Activated B cell treated with CpG ODN at 0.5 μM for 24 hours (primary cell): ENCODE measurements around the gene CCN5. TPM values are rescaled to one million over a fixed set of nuclear protein-coding genes. Genes with fewer than 3 reads are reported as not detected.

Experiments
- ATAC-seq: fragments of 200-7000 bp; cut with Tn5 transposase; one replicate; pipeline ENCODE4 v1.10.0; 2021; ENCODE audit warnings: low read depth, mild to moderate bottlenecking, moderate library complexity
- CTCF ChIA-PET: fragments of 350-600 bp; sonication (Branson Sonifier 250); formaldehyde crosslinking; loops from one replicate; lab custom pipeline; 2021; ENCODE audit warnings: antibody characterized with exemption; lab: Charles Lee
- POLR2A ChIA-PET: fragments of 350-600 bp; sonication (Branson Sonifier 250); formaldehyde crosslinking; loops from one replicate; lab custom pipeline; 2021; ENCODE audit warnings: antibody characterized with exemption; lab: Charles Lee
- DNase-seq: peaks from one replicate; pipeline ENCODE4 v3.0.0; 2022
- H3K27ac Mint-ChIP-seq: one replicate; pipeline ENCODE4 v1.8.0; 2020; ENCODE audit warnings: mixed read lengths
- H3K27me3 Mint-ChIP-seq: one replicate; pipeline ENCODE4 v1.8.0; 2021; ENCODE audit warnings: mixed read lengths
- H3K36me3 Mint-ChIP-seq: one replicate; pipeline ENCODE4 v1.8.0; 2021; ENCODE audit warnings: low read depth, mixed read lengths
- H3K4me1 Mint-ChIP-seq: one replicate; pipeline ENCODE4 v1.8.0; 2021; ENCODE audit warnings: mixed read lengths
- H3K4me3 Mint-ChIP-seq: one replicate; pipeline ENCODE4 v1.8.0; 2020; ENCODE audit warnings: mild to moderate bottlenecking, mixed read lengths
- H3K9me3 Mint-ChIP-seq: one replicate; pipeline ENCODE4 v1.8.0; 2020; ENCODE audit warnings: mixed read lengths
- CTCF ChIP-seq: fragments of 200-600 bp; IDR thresholded peaks from one replicate; pipeline ENCODE4 v1.8.0; 2022; ENCODE audit warnings: antibody characterized with exemption, mild to moderate bottlenecking
- intact Hi-C: fragments of 100-400 bp; cut with micrococcal nuclease; formaldehyde crosslinking; loops from one replicate; pipeline ENCODE4 v1.15.1; 2024
- total RNA-seq: library from RNA; stranded (reverse); gene quantifications from 2 replicates; pipeline ENCODE4 v1.2.3, GENCODE V29; 2022

The CCN5 gene
- total RNA-seq, 1 donor from 2014 or later, result not detected

DNA sequence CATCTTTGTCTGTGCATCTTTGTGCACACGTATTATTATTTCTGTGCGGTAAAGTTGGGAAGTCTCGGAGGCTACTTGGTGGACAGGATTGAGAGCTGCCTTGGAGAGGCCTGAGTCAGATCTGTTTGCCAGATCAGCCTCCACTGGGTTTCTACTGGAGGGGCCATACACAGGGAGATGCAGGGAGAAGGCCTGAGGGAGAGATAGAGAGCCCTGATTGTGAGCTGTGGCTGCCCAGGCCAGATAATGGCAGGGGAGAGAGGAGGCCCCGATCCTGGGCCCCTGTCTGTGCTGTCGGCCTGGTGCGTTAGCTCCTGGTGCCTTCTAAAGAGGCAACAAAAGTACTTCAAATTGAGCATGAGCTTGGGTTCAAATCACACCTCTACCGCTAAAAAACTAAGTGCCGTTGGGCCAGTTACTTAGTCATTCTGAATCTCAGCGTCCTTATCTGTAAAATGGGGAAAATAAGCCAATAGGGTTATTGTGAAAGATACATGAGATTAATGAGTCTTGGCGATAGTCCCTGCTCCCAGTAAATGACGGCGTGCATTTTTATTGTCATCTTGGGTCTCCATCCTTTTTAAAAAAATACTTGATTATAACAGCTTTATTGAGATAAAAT lies 36.1 kb upstream of the CCN5 start:
- intact Hi-C loops, result no loop called here
- DNase-seq (no peak), ATAC-seq (no peak)
- H3K36me3 Mint-ChIP-seq, result no peaks in the 10 kb centered on the region
- ChIA-PET POLR2A (no interaction called here), CTCF (no interaction called here)
- no peaks in the 10 kb centered on the region for H3K9me3 Mint-ChIP-seq
- TF ChIP-seq CTCF, result no peak
- H3K4me3 Mint-ChIP-seq, result no peak overlapping the region
- H3K4me1 Mint-ChIP-seq, result no peaks in the 10 kb centered on the region
- no peaks in the 10 kb centered on the region for H3K27me3 Mint-ChIP-seq
- no peak overlapping the region for H3K27ac Mint-ChIP-seq

DNA sequence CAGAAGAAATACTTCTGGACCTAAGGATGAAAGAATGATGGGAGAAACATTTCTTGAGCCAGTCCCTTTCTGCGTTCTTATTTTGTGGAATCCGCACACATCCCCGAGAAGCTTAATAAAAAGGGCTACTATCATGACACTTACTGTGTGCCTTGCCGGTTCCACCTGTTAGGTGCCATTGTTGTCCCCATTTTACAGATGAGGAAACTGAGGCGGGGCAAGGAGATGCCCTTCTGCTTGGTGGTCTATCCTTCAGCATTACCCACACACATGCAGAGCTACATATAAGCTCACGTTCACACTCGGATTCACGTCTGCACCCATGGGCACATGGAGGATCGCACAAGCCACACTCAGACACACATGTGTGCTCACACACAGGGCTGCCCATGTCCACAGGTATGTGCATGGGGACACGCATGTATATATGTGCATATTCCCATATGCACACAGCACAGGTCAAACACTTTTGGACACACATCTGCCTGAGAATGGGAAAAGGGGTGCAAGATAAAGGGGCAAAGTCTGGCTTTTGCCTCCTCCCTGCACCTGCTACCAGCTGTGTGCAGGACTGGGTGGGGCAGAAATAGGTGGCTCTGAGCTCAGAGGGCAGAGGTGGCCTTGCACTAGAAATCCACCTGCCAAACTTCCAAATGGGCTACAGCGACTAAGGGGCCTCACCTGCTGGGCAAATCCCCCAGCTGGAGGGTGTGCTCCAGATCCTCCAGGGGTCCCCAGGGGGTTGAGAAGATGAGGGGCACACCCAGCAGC lies 33.2 kb upstream of the CCN5 start:
- Mint-ChIP-seq H3K27ac (no peak overlapping the region), H3K4me3 (no peak overlapping the region), H3K9me3 (no peaks in the 10 kb centered on the region), H3K36me3 (no peaks in the 10 kb centered on the region), H3K27me3 (peaks cover under 1% of the 10 kb centered on the region), H3K4me1 (peaks cover 2% of the 10 kb centered on the region)
- intact Hi-C loops, result no loop called here
- no peak for DNase-seq
- no peak for TF ChIP-seq CTCF
- ChIA-PET POLR2A (interaction anchor here (0.5 kb wide), 1 partner anchor 72 kb away, joined by 9 read pairs; no protein-coding TSS in a partner anchor), CTCF (interaction anchor here (1.1 to 2.4 kb wide), 6 partner anchors 10 to 97 kb away, joined by 3 to 7 read pairs (median 4); no protein-coding TSS in a partner anchor)
- no peak for ATAC-seq

DNA sequence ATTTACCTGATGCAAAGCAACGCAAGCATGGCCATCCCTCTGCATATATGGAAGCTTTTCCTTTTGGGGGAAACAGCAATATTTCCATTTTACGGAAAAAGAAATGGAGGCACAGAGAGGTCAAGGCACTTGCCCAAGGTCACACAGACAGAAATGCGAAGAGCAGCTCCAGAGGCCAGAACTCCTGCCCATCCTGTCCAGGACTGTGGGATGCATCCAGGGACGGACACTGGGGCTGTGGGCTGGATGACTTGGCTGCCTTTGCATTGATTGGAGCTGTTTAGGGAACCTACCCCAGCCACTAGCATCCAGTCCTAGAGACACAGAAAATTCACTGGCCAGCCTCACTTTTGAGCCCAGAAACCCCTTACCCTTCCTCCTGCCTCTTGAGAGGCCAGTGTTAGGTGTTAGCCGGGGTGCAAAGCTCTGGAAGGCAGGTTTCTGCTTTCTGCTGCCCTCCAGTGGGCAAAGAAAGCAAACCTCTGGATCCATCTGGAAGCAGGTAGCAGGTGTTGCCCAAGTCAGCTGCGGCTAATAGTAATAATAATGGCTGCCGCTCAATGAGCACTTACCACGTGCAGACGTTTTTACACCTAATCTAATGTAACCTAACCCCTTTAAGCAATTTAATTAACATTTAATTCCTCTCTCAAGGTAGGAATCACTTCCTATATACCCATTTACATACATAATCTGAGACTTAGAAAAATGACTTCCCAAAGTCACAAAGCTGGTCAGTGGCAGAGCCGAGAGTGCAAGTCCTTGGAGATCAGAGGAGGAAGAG lies 31.7 kb upstream of the CCN5 start:
- Mint-ChIP-seq H3K36me3 (no peaks in the 10 kb centered on the region), H3K9me3 (no peaks in the 10 kb centered on the region), H3K4me3 (no peak overlapping the region), H3K4me1 (peaks cover 2% of the 10 kb centered on the region), H3K27me3 (peaks cover 6% of the 10 kb centered on the region), H3K27ac (no peak overlapping the region)
- intact Hi-C loops, result loop anchor here (1.0 to 2.0 kb wide), 2 partner anchors 37 to 107 kb away; no protein-coding TSS in a partner anchor
- DNase-seq (no peak), ATAC-seq (peak; percentile 37)
- TF ChIP-seq CTCF, result no peak
- POLR2A ChIA-PET, result interaction anchor here (1.0 kb wide), 1 partner anchor 73 kb away, joined by 3 read pairs; no protein-coding TSS in a partner anchor
- CTCF ChIA-PET, result interaction anchor here (0.6 to 3.2 kb wide), 14 partner anchors 12 to 1760 kb away, joined by 3 to 14 read pairs (median 5); no protein-coding TSS in a partner anchor

GRCh38 chr20:44684047-44684967 lies 30.9 kb upstream of the CCN5 start:
- ChIA-PET CTCF (interaction anchor here (0.6 to 3.2 kb wide), 20 partner anchors 10 to 606 kb away, joined by 3 to 22 read pairs (median 4); no protein-coding TSS in a partner anchor), POLR2A (interaction anchor here (0.6 to 1.4 kb wide), 4 partner anchors 74 to 201 kb away, joined by 3 to 5 read pairs (median 3); partner anchors contain the start of gene YWHAB)
- intact Hi-C loops, result loop anchor here (2.0 kb wide), 1 partner anchor 38 kb away; no protein-coding TSS in a partner anchor
- Mint-ChIP-seq H3K27ac (no peak overlapping the region), H3K4me3 (no peak overlapping the region), H3K4me1 (peaks cover 2% of the 10 kb centered on the region), H3K9me3 (no peaks in the 10 kb centered on the region), H3K36me3 (no peaks in the 10 kb centered on the region), H3K27me3 (peaks cover 6% of the 10 kb centered on the region)
- DNase-seq, result no peak
- no peak for TF ChIP-seq CTCF
- ATAC-seq, result no peak
